ENCODE measurements around the gene STRA6.

GRCh38 chr15:74193299-74193718 lies 9.3 kb downstream of the STRA6 start:
- TF ChIP-seq FOXM1 (IDR thresholded peaks at IDR 0.05; ENCODE audit: borderline replicate concordance), result no peak
- TF ChIP-seq SUZ12 (IDR thresholded peaks at IDR 0.05), result no peak
- no peak for TF ChIP-seq NFRKB (IDR thresholded peaks at IDR 0.05)
- TF ChIP-seq FOXK2 (IDR thresholded peaks at IDR 0.05), result no peak
- no peak for TF ChIP-seq ARNT (IDR thresholded peaks at IDR 0.05)
